T follicular helper cell (primary cell): ENCODE measurements around the gene CDC42EP4.

Source experiments
- DNase-seq: peaks from one replicate; pipeline ENCODE4 v3.0.0-alpha.2; 2020; ENCODE audit warnings: low read depth
- total RNA-seq, 2 experiments: gene quantifications; one replicate each; lab custom pipeline; 2026; lab: John Stamatoyannopoulos, UW

Gene CDC42EP4
- total RNA-seq = 0.39 to 1.9 reads per million in 2 experiments

GRCh38 chr17:73311781-73312641 is at the start of gene CDC42EP4:
Gene CDC42EP4 (minus strand): TSS chr17:73312001. CDS start chr17:73286500, 25,501 bp downstream.
- peak; percentile 78 for DNase-seq

- no peak for DNase-seq
Observed at GRCh38 chr17:73360961-73361761, 49.4 kb upstream of the CDC42EP4 start.

GRCh38 chr17:73359987-73360410 is 48.2 kb upstream of the CDC42EP4 start:
- no peak for DNase-seq

GRCh38 chr17:73359352-73359751 is 47.6 kb upstream of the CDC42EP4 start:
- no peak for DNase-seq

- no peak for DNase-seq
Observed at GRCh38 chr17:73358668-73359067, 46.9 kb upstream of the CDC42EP4 start.

- DNase-seq = no peak
Observed at GRCh38 chr17:73357981-73358380, 46.2 kb upstream of the CDC42EP4 start.

- no peak for DNase-seq
Observed at GRCh38 chr17:73357318-73357717, 45.5 kb upstream of the CDC42EP4 start.

GRCh38 chr17:73356561-73357170 is 44.9 kb upstream of the CDC42EP4 start:
- no peak for DNase-seq

GRCh38 chr17:73354423-73355284 is 42.9 kb upstream of the CDC42EP4 start:
- no peak for DNase-seq

GRCh38 chr17:73352261-73352660 is 40.5 kb upstream of the CDC42EP4 start:
- DNase-seq = no peak

- no peak for DNase-seq
Observed at GRCh38 chr17:73351764-73352163, 40.0 kb upstream of the CDC42EP4 start.

GRCh38 chr17:73350864-73351263 is 39.1 kb upstream of the CDC42EP4 start:
- DNase-seq = no peak

- DNase-seq = no peak
Observed at GRCh38 chr17:73349647-73350046, 37.8 kb upstream of the CDC42EP4 start.

- no peak for DNase-seq
Observed at GRCh38 chr17:73349138-73349537, 37.3 kb upstream of the CDC42EP4 start.

- DNase-seq = no peak
Observed at GRCh38 chr17:73348829-73349095, 37.0 kb upstream of the CDC42EP4 start.

GRCh38 chr17:73348018-73348828 is 36.4 kb upstream of the CDC42EP4 start:
- DNase-seq = no peak

- no peak for DNase-seq
Observed at GRCh38 chr17:73347351-73347750, 35.5 kb upstream of the CDC42EP4 start.

GRCh38 chr17:73346501-73347162 is 34.8 kb upstream of the CDC42EP4 start:
- no peak for DNase-seq

- no peak for DNase-seq
Observed at GRCh38 chr17:73343739-73344454, 32.1 kb upstream of the CDC42EP4 start.
